ENCODE results near the gene EFTUD2. TPM values are rescaled to one million over a fixed set of nuclear protein-coding genes. Genes with fewer than 3 reads are reported as not detected.

Gene EFTUD2
- total and polyA plus RNA-seq, 2 of the 13 experiments (the other 11 are each of a cell fraction or from before 2014, with no cell fraction given) = 111 to 137 TPM

DNA sequence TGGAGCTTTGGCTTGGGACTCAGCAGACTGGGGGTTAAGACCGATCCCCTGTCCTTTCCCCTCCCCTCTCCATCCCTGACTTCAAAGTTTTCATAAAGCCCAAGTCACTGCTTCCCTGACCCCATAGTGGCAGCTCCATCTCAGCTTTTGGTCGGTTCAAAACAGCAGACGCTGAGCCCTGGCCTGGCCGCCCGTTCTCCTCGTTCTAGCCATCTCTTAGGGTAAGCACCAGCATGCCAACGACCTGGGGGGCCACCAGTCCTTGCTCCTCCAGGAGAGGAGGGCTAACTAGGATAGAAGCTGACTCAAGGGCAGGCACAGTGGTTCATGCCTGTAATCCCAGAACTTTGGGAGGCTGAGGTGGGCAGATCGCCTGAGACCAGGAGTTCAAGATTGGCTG is 53.0 kb downstream of the EFTUD2 start (continued):
- TF ChIP-seq ZHX2 (IDR thresholded peaks at IDR 0.05; ENCODE audit: low read depth) (no peak), ZHX2 (CRISPR knock-in tag; IDR thresholded peaks at IDR 0.05; ENCODE audit: borderline replicate concordance) (no peak), ZNF230 (CRISPR knock-in tag; IDR thresholded peaks at IDR 0.05) (no peak), EHMT2 (IDR thresholded peaks at IDR 0.05; ENCODE audit: borderline replicate concordance, low read depth, low read length) (no peak), ATF1 (CRISPR knock-in tag; IDR thresholded peaks at IDR 0.05) (no peak), NCOA5 (CRISPR knock-in tag; IDR thresholded peaks at IDR 0.05) (no peak)

- ATAC-seq (peak; percentile 48), DNase-seq (ENCODE audit: low spot score) (peak; percentile 35), FAIRE-seq (peak; percentile 52)
- intact Hi-C loops (cut with micrococcal nuclease; ENCODE audit: unreplicated experiment) (no loop called here), in situ Hi-C loops (cut with HindIII; ENCODE audit: extremely low pct_ligation_motif_present, low pct_unique_long_range_greater_than_20kb) (no loop called here)
- Histone ChIP-seq H3K36me3 (replicated peaks in 1 of 2; ENCODE audit: control insufficient read depth in 1 of 2, insufficient read depth in 2 of 2, low read length in 2 of 2) (no peaks in the 10 kb centered on the region), H3K4me3 (replicated peaks in 1 of 3; ENCODE audit: insufficient read depth in 1 of 3, low read depth in 2 of 3, low read length in 3 of 3) (no peak overlapping the region), H2AFZ (ENCODE audit: low read length) (no peak overlapping the region), H3K27ac (ENCODE audit: extremely low read length, insufficient read depth, low read length) (no peak overlapping the region), H3K4me1 (ENCODE audit: insufficient read depth, low read length) (peaks cover 14% of the 10 kb centered on the region; the same call in 1 of the 2 replicates), H3K79me2 (ENCODE audit: insufficient read depth, low read length) (no peaks in the 10 kb centered on the region), H3K9me3 (ENCODE audit: low read length) (no peaks in the 10 kb centered on the region), H3K27me3 (ENCODE audit: control insufficient read depth in 1 of 2, insufficient read depth in 2 of 2, low read length in 2 of 2) (peaks cover 0 to 5% of the 10 kb centered on the region in 2 experiments; a peak in 1 of 5 replicates), H4K20me1 (ENCODE audit: insufficient read depth, low read length) (no peaks in the 10 kb centered on the region), H3K9ac (ENCODE audit: insufficient read depth, low read depth, low read length) (no peak overlapping the region), H3K4me2 (ENCODE audit: low read depth, low read length) (no peak overlapping the region)
- BruUV-seq (replicated peaks) = no TSS peak
- TF ChIP-seq, protein P1, sequence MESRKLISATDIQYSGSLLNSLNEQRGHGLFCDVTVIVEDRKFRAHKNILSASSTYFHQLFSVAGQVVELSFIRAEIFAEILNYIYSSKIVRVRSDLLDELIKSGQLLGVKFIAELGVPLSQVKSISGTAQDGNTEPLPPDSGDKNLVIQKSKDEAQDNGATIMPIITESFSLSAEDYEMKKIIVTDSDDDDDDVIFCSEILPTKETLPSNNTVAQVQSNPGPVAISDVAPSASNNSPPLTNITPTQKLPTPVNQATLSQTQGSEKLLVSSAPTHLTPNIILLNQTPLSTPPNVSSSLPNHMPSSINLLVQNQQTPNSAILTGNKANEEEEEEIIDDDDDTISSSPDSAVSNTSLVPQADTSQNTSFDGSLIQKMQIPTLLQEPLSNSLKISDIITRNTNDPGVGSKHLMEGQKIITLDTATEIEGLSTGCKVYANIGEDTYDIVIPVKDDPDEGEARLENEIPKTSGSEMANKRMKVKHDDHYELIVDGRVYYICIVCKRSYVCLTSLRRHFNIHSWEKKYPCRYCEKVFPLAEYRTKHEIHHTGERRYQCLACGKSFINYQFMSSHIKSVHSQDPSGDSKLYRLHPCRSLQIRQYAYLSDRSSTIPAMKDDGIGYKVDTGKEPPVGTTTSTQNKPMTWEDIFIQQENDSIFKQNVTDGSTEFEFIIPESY (CRISPR knock-in tag; IDR thresholded peaks at IDR 0.05) = no peak
- TF ChIP-seq TAF1 (CRISPR knock-in tag; IDR thresholded peaks at IDR 0.05) = no peak
- TF ChIP-seq KAT8 (CRISPR knock-in tag; IDR thresholded peaks at IDR 0.05) = no peak
- POLR2A ChIA-PET = no interaction called here
- CTCF ChIA-PET (ENCODE audit: low intra/inter-chr PET ratio, low total read pairs) = no interaction called here
- 0% methylated on average over 1 of the region's 1 CpG for WGBS (ENCODE audit: low lambda C conversion rate)
Observed at GRCh38 chr17:44844390-44844830, 54.8 kb downstream of the EFTUD2 start.
